CD4-positive, alpha-beta T cell treated with Interleukin-15 for 4 hours (primary cell): ENCODE measurements around the gene DNMT3L.
"Not testable (repeated sequence)": the region's sequence is repeated elsewhere in the genome, so short reads cannot be mapped to it uniquely, and the experiment has no call there.

ENCODE experiments used
- DNase-seq: peaks from one replicate; pipeline ENCODE4 v3.0.0-alpha.2; 2020; ENCODE audit warnings: low spot score

The DNMT3L gene

GRCh38 chr21:44294391-44295162 lies 32.9 kb upstream of the DNMT3L start:
- no peak for DNase-seq

DNA sequence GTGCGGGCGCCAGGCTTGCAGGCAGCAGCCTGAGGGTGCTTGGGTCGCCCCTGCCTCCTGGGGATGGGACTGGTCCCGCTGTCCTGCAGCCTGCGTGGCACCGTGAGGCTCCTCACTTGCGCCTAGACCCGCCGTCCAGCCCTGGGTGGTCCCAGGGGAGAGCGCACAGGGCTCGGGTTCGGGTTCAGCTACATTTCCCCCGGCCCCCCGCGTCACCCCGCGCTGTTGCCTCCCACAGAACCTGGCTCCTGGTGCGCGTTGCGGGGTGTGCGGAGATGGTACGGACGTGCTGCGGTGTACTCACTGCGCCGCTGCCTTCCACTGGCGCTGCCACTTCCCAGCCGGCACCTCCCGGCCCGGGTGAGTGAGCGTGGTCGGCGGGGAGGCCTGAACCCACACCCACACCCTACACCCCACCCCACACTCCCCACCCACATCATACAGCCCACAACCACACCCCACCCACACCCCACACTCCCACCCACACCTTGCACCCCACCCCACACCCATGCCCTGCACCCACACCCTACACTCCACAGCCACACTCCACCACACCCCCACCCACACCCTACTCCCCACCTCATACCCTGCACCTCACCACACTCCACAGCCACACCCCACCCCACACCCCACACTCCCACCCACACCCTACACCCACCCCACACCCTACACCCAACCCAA lies 32.0 kb upstream of the DNMT3L start:
- DNase-seq: peak; percentile 59

DNA sequence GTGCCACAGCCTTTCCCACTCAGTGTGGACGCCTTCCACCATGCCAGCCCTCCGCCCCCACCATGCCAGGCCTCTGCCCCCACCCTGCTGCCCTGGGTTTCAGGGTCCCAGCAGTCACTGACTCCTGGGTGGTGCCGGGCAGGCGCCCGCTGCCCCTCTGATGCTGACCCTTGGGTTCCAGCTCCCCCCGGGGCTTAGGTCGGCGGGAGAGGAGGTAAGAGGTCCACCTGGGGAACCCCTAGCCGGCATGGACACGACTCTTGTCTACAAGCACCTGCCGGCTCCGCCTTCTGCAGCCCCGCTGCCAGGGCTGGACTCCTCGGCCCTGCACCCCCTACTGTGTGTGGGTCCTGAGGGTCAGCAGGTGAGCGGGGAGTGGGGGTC lies 31.1 kb upstream of the DNMT3L start:
- no peak for DNase-seq

GRCh38 chr21:44291936-44292811 lies 30.5 kb upstream of the DNMT3L start:
- DNase-seq: no peak

- no peak for DNase-seq
Measured at GRCh38 chr21:44291078-44291935, 29.6 kb upstream of the DNMT3L start.

DNA sequence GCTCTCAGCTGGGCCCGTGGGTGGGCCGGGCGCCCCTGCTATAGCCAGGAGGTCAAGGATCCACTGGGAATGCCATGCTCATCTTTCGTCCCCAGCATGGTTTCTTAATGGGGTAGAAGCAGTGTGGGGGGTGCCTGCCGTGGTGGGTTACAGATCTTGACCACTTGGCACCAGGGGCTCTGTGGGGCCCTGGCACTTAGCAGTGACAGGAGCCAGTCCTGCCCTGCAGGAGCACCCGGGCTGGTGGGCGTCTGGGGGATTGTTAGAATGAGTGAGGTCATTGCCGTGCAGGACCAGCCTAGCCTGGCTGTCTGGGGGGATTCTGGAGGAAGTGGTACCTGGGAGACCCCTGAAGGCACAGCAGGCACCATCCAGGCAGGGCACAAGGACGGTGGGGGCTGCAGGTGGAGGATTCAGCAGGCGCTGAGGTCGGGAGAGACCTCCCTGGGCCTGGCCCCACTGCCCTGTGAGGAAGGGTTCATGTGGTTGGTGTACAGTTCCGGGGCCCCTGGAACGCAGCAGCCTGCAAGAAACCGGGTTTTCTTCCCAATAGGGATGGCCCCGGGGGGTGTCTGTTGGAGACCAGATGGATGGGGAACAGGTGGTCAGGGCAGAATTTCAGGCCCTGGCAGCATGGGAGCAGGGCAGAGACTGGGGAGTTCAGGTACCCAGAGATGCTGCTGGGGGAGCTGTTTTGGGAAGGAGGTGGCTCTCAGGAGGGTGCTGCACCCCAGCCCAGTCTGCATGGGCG lies 28.8 kb upstream of the DNMT3L start:
- no peak for DNase-seq

DNA sequence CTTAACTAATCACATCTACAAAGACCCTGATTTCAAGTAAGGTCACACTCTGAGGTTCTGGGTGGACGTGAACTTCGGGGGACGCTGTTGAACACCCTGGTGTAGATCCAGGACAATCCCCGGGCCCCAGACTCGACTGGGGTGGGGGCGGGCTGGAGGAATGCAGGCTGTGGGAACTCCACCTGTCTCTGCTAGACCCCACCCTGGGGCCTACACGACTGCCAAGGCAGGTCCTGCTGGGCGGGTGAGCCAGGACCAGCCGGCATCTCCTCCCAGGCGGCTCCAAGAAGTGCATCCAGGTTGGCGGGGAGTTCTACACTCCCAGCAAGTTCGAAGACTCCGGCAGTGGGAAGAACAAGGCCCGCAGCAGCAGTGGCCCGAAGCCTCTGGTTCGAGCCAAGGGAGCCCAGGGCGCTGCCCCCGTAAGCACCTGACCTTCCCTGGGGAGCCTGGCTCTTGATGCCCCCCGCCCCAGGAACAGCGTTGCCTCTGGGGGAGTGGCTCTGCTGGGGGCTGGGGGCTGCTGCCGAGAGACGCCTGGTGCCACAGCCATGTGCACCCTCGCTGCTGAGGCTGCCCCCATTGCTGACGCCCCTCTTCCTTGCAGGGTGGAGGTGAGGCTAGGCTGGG lies 27.8 kb upstream of the DNMT3L start:
- no peak for DNase-seq

DNA sequence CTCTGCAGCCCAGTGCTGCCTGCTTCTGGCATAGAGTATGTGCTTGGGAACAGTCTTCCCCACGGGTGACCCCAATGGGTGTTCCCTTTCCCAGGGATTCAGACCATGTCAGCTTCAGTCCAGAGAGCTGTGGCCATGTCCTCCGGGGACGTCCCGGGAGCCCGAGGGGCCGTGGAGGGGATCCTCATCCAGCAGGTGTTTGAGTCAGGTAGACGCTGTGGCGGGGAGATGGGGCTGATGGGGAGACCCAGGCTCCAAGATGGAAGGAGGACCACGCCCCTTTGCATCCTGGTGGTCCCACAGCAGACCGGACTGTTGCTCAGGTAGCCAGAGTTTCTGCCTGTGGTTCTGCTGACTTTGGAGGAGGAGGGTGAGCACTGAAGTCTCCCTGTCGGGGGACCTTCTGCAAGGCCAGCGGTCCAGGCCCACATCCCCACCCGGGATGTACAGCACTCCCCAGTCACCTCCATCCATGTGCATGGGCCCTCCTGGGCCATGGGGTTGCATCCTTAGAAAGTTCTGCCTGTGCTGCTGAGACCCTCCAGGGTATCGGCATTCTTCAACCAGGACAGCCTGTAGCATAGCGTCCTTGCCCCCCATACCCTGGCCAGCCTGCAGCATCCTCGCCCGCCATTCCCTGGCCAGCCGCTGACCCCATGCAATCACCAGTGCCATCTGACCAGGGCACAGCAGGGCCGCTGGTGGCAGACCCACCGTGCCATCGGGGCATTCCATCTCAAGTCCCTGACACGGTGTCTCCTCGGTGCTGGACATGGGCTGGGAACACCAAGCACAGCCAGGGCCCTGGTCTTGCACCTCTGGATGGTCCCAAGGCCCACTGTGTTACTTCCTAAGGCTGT lies 26.8 kb upstream of the DNMT3L start:
- no peak for DNase-seq

DNA sequence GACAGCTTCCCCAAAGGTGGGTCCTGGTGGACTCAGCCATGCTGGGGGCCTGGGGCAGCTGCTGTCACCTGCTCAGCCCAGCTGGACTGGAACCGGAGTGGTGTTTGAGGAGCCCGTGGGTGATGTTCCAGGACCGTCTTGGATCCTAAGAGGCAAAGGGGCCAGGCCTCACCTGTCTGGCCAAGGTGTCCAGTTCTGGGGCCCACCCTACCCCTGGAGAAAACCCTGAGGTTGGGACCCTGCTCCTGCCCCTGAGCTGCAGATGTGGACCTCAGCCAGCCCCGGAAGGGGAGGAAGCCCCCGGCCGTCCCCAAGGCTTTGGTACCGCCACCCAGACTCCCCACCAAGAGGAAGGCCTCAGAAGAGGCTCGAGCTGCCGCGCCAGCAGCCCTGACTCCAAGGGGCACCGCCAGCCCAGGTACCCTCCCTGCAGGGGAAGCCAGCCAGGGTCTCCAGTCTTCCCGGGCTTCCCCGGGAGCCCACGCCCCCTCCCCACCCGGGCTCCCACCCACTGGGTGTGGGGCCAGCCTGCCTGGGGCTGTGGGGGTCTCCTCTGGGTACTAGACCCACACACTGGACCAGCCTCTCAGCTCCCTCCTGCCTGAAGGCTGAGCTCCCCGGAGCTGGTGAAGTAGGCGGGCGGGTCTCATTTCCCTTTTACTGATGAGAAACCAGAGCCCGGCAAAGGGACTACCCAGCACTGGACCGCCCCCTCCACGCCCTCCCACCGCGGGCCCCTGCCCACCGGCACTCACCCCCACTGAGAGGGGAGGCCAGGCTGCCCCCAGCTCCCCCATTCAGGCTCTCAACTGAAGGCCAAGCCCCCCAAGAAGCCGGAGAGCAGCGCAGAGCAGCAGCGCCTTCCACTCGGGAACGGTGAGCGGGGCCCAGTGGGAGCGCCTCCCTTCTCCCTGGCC lies 25.3 kb upstream of the DNMT3L start:
- no peak for DNase-seq

DNA sequence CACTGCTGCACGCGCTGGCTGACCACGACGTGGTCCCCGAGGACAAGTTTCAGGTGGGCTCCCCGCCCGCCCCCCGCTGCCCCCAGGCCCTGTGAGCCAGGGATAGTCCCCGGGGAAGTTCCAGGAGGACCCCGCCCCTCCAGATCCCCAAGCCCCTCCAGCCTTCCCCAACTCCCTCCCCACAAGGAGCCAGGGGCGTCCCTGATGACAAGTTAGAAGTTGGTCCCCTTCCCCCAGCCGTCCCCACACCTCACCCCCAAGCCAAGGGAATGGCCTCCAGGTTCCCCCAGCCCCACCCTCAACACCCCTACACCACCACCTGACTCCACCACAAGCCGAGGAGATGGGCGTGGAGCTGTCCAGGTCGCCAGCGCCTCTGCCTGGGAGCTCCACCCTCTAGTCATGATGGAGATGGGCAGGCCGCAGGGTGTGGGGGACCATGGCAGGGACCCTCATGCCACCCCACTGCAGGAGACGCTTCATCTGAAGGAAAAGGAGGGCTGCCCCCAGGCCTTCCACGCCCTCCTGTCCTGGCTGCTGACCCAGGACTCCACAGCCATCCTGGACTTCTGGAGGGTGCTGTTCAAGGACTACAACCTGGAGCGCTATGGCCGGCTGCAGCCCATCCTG lies 24.5 kb upstream of the DNMT3L start:
- no peak for DNase-seq

DNA sequence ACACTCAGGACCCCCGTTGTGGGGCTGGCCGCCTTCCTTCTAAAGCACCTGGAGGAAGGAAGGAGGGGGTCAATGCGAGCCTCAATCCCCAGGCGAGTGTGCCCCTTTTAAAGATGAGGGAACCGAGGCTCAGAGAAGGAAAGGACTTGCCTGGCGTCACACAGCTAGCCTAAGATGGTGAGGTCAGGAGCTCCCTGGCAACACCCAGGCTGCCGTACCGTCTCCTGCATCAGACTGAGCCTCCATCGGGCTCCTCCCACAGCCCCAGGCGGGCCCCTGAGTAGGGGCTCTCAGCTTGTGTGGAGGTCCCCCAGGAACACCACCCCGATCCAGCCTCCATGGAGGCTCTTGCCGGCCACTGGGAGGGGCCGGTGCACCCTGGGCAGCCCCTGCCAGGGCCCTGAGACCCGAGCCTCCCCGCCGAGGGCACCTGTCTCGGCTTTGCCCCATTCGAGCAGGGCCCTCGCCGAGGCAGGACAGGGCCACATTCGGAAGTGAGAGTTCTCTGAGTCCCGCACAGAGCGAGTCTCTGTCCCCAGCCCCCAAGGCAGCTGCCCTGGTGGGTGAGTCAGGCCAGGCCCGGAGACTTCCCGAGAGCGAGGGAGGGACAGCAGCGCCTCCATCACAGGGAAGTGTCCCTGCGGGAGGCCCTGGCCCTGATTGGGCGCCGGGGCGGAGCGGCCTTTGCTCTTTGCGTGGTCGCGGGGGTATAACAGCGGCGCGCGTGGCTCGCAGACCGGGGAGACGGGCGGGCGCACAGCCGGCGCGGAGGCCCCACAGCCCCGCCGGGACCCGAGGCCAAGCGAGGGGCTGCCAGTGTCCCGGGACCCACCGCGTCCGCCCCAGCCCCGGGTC lies 23.7 kb upstream of the DNMT3L start, which contains the start of gene AIRE:
Gene AIRE, plus strand, starts transcription at position 739 of the 855 bp plus-strand sequence. CDS start 131 bp downstream, outside the sequence.
- no peak for DNase-seq

GRCh38 chr21:44283948-44284347 lies 22.3 kb upstream of the DNMT3L start:
- DNase-seq: no peak

- DNase-seq: not testable (repeated sequence)
Measured at GRCh38 chr21:44283211-44283785, 21.6 kb upstream of the DNMT3L start.

DNA sequence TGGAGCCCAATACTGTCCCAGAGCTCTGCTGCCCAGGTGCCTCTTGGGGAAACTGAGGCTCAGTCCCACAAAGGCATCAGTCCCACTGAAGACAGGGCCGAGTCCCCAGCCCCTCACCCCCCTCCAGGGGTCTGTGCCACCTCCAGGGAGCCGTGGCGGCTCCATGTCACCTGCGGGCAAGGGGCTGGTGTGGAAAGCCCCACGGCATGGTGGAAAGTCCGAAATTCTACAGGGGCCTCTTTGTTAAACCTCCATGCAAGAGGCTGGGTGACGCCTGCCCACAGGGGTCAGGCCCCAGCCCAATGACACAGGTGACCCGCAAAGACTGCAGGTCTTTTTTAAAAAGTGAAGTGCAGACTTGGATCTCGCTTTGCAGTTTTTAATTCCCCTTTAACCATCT lies 20.7 kb upstream of the DNMT3L start:
- no peak for DNase-seq

GRCh38 chr21:44281801-44282200 lies 20.1 kb upstream of the DNMT3L start:
- DNase-seq: no peak
